K562 (cell line): ENCODE data around the gene CCNL2. TPM values are rescaled to one million over a fixed set of nuclear protein-coding genes. Genes with fewer than 3 reads are reported as not detected.

Source experiments
- CEBPB ChIP-seq: fragments of 450-650 bp; IDR thresholded peaks from 2 replicates; pipeline ENCODE4 v1.6.1; 2016; ENCODE audit warnings: missing genetic modification characterization, missing compliant biosample characterization
- CXXC5 ChIP-seq: fragments of 250-450 bp; sonication (Bioruptor Pico); IDR thresholded peaks from 2 replicates; pipeline ENCODE4 v1.8.0; 2022; ENCODE audit warnings: inconsistent platforms, mild to moderate bottlenecking, moderate library complexity
- DMBX1 ChIP-seq: fragments of 250-450 bp; sonication (Bioruptor Pico); IDR thresholded peaks from 2 replicates; pipeline ENCODE4 v1.8.0; 2022; ENCODE audit warnings: inconsistent platforms, mild to moderate bottlenecking, moderate library complexity, borderline replicate concordance
- ELF4 ChIP-seq: fragments of 450-650 bp; formaldehyde crosslinking; IDR thresholded peaks from 2 replicates; pipeline ENCODE4 v1.4.0; 2022; ENCODE audit warnings: missing genetic modification characterization
- FOXP4 ChIP-seq: sonication (generic); formaldehyde crosslinking; IDR thresholded peaks from 2 replicates; pipeline ENCODE4 v1.8.0; 2022; ENCODE audit warnings: mild to moderate bottlenecking, missing genetic modification reagents, borderline replicate concordance
- GTF2E2 ChIP-seq: fragments of 200-800 bp; sonication (Bioruptor generic); IDR thresholded peaks from 2 replicates; pipeline ENCODE4 v1.6.1; 2016; ENCODE audit warnings: missing genetic modification characterization, missing compliant biosample characterization
- L3MBTL2 ChIP-seq: fragments of 450-650 bp; IDR thresholded peaks from 2 replicates; pipeline ENCODE4 v1.6.1; 2016; ENCODE audit warnings: mild to moderate bottlenecking, moderate library complexity
- MXD1 ChIP-seq: fragments of 250-450 bp; sonication (Bioruptor Pico); IDR thresholded peaks from 2 replicates; pipeline ENCODE4 v1.8.0; 2021; ENCODE audit warnings: borderline replicate concordance, mild to moderate bottlenecking, moderate library complexity; ENCODE audit not compliant: poor library complexity, severe bottlenecking
- NCOA1 ChIP-seq: fragments of 450-650 bp; IDR thresholded peaks from 2 replicates; pipeline ENCODE4 v1.6.1; 2016; ENCODE audit warnings: low read depth
- POLR2AphosphoS5 ChIP-seq: IDR thresholded peaks from 2 replicates; pipeline ENCODE4 v1.6.1; 2011; ENCODE audit warnings: mild to moderate bottlenecking, low read depth, low read length, moderate library complexity; ENCODE audit not compliant: control insufficient read depth, insufficient read depth
- RBFOX2 ChIP-seq: fragments of 200-400 bp; formaldehyde crosslinking; IDR thresholded peaks from 2 replicates; pipeline ENCODE4 v1.6.1; 2017; ENCODE audit warnings: low read depth, mild to moderate bottlenecking, low read length, moderate library complexity
- RFX7 ChIP-seq: fragments of 250-450 bp; sonication (Bioruptor Pico); IDR thresholded peaks from 2 replicates; pipeline ENCODE4 v1.5.1; 2021; ENCODE audit warnings: mild to moderate bottlenecking
- SAP30 ChIP-seq: fragments of 200-600 bp; sonication (generic); IDR thresholded peaks from 2 replicates; pipeline ENCODE4 v1.6.1; 2012; ENCODE audit warnings: borderline replicate concordance, low read depth, mild to moderate bottlenecking, moderate library complexity, low read length, control low read depth, inconsistent platforms; ENCODE audit not compliant: insufficient read depth, poor library complexity, severe bottlenecking
- SP1 ChIP-seq: sonication (generic); formaldehyde crosslinking; IDR thresholded peaks from 2 replicates; pipeline ENCODE4 v1.8.1; 2022; ENCODE audit warnings: mild to moderate bottlenecking, missing genetic modification reagents
- TCF3 ChIP-seq: sonication (generic); formaldehyde crosslinking; IDR thresholded peaks from 2 replicates; pipeline ENCODE4 v1.4.0; 2020; ENCODE audit warnings: mild to moderate bottlenecking, missing genetic modification reagents
- TOE1 ChIP-seq, 2 experiments: fragments of 450-650 bp in 1 of 2; sonication (generic) in 1 of 2; formaldehyde crosslinking in 1 of 2; IDR thresholded peaks; 2 replicates each; pipeline versions ENCODE4 v1.7.1 to v1.8.0; 2016 to 2022; ENCODE audit warnings: borderline replicate concordance in 2 of 2, mild to moderate bottlenecking in 2 of 2, antibody characterized with exemption in 1 of 2, inconsistent platforms in 1 of 2, low read depth in 1 of 2, missing genetic modification reagents in 1 of 2, moderate library complexity in 1 of 2
- U2AF2 ChIP-seq: fragments of 200-400 bp; formaldehyde crosslinking; optimal IDR thresholded peaks from 2 replicates; pipeline ENCODE3; 2017; ENCODE audit warnings: low read depth, mild to moderate bottlenecking, low read length
- USF2 ChIP-seq: sonication (generic); formaldehyde crosslinking; IDR thresholded peaks from 2 replicates; pipeline ENCODE4 v1.5.0; 2020; ENCODE audit warnings: missing genetic modification reagents
- ZBTB17 ChIP-seq: fragments of 450-650 bp; formaldehyde crosslinking; IDR thresholded peaks from 2 replicates; pipeline ENCODE4 v1.4.0; 2020; ENCODE audit warnings: mild to moderate bottlenecking
- ZBTB7A ChIP-seq: IDR thresholded peaks from 2 replicates; pipeline ENCODE4 v1.6.1; 2011; ENCODE audit warnings: low read depth, mild to moderate bottlenecking, low read length, moderate library complexity, borderline replicate concordance; ENCODE audit not compliant: control insufficient read depth
- ZFX ChIP-seq: sonication (generic); formaldehyde crosslinking; IDR thresholded peaks from 2 replicates; pipeline ENCODE4 v1.8.0; 2022; ENCODE audit warnings: mild to moderate bottlenecking, missing genetic modification reagents, moderate library complexity
- ZKSCAN8 ChIP-seq: fragments of 200-800 bp; sonication (Bioruptor generic); IDR thresholded peaks from 2 replicates; pipeline ENCODE4 v1.6.1; 2016; ENCODE audit warnings: missing genetic modification characterization, missing compliant biosample characterization
- ZNF511 ChIP-seq: sonication (generic); formaldehyde crosslinking; IDR thresholded peaks from 2 replicates; pipeline ENCODE4 v1.8.0; 2022; ENCODE audit warnings: mild to moderate bottlenecking, missing genetic modification reagents
- ZNF586 ChIP-seq: fragments of 450-650 bp; formaldehyde crosslinking; conservative IDR thresholded peaks from 2 replicates; pipeline ENCODE4 v1.4.0; 2020; ENCODE audit warnings: mild to moderate bottlenecking, moderate library complexity
- polyA plus RNA-seq, 8 experiments: library from polyadenylated mRNA; depleted of rRNA in 4 of 8; stranded (reverse) in 5 of 8; unstranded in 3 of 8; fragments of >200 nt; fragmentation: Nextera tagmentation in 2 of 8; fragmentation: Illumina TruSeq in 1 of 8; extraction: Ambion mirVana in 2 of 8; extraction: Trizol in 1 of 8; gene quantifications; 2 replicates each; pipeline versions ENCODE4 v1.2.1 to v1.2.3, GENCODE V29; 2011 to 2014; ENCODE audit warnings: inconsistent platforms in 1 of 8, missing spikeins in 1 of 8
- total RNA-seq, 7 experiments: library from RNA; depleted of rRNA in 6 of 7; stranded (reverse); fragments of >200 nt in 6 of 7; fragmentation: Illumina TruSeq in 2 of 7; extraction: Trizol in 2 of 7; gene quantifications; 2 replicates each; pipeline versions ENCODE4 v1.2.1 to v1.2.3, GENCODE V29; 2011 to 2021; ENCODE audit warnings: low replicate concordance in 1 of 7

The CCNL2 gene
- total and polyA plus RNA-seq, 9 of the 15 experiments (the other 6 are each of a cell fraction or from before 2014, with no cell fraction given): 2.8 to 287 (median 94.5) TPM

GRCh38 chr1:1435911-1436629, 36.9 kb upstream of the CCNL2 start (continued):
- TF ChIP-seq MXD1 (CRISPR knock-in tag) (no peak), L3MBTL2 (no peak), ZBTB7A (no peak), FOXP4 (CRISPR knock-in tag) (no peak), USF2 (0 out of 2 replicates have a peak, but pooled peaks have one; percentile 2), ZKSCAN8 (CRISPR knock-in tag) (no peak), SP1 (no peak), ZFX (peak; percentile 13), TOE1 (IDR thresholded peaks at IDR 0.05; ENCODE audit: borderline replicate concordance) (no peak), TOE1 (CRISPR knock-in tag; IDR thresholded peaks at IDR 0.05; ENCODE audit: borderline replicate concordance, low read depth) (no peak), RBFOX2 (peak; percentile 1; the same call in 1 of the 2 replicates), ELF4 (CRISPR knock-in tag) (no peak), ZNF586 (CRISPR knock-in tag) (no peak), ZBTB17 (CRISPR knock-in tag) (no peak), U2AF2 (no peak), SAP30 (no peak), CEBPB (tag) (no peak), TCF3 (CRISPR knock-in tag) (no peak), NCOA1 (no peak), RFX7 (no peak), ZNF511 (no peak), CXXC5 (CRISPR knock-in tag) (no peak), DMBX1 (no peak), GTF2E2 (no peak), POLR2AphosphoS5 (no peak)
